ENCODE measurements around the gene LSP1.

DNA sequence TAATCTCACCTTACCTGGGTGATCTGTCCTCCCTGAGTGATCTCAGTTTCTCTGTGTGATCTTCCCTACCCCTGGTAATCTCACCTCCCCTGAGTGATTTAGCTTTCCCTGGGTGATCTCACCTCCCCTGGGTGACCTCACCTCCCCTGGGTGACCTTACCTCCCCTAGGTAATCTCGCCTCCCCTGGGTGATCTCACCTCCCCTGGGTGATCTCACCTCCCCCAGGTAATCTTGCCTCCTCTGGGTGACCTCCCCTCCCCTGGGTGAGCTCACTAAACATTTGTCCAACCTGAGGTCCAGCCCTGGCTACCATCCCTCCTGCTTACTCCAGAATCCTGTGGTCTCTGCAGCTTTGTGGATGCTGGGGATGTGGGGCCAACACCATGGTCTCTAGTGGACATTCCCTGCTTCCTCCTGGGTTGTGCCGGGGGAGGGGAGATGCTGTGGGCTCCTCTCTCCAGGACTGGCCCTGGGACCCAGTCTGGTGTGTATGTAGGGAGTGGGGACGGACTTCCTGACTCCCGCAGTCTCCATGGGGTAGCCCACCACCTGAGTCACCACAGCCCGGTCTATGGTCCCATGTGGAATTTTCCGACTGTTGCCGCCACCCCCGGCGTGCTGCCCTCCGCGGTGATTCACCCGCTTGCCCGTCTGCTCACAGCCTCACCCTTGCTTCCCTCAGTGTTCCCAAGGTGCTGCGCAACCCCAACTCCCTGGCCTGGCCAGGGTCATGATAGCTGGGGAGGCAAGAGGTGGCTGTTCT lies 9.9 kb downstream of the LSP1 start:
- TF ChIP-seq CTCF (conservative IDR thresholded peaks at IDR 0.05; ENCODE audit: low read depth, low read length): no peak
- no peak for TF ChIP-seq POLR2A (IDR thresholded peaks at IDR 0.05; ENCODE audit: low read depth, low read length)
- no peak for TF ChIP-seq MXI1 (IDR thresholded peaks at IDR 0.05; ENCODE audit: borderline replicate concordance, low read depth, low read length)
- TF ChIP-seq USF2 (IDR thresholded peaks at IDR 0.05; ENCODE audit: low read depth, low read length): no peak
